Measurements from ENCODE around the gene PRDM7. TPM values are rescaled to one million over a fixed set of nuclear protein-coding genes. Genes with fewer than 3 reads are reported as not detected.

The PRDM7 gene
- total RNA-seq, 3 donors from 2014 or later, result not detected

DNA sequence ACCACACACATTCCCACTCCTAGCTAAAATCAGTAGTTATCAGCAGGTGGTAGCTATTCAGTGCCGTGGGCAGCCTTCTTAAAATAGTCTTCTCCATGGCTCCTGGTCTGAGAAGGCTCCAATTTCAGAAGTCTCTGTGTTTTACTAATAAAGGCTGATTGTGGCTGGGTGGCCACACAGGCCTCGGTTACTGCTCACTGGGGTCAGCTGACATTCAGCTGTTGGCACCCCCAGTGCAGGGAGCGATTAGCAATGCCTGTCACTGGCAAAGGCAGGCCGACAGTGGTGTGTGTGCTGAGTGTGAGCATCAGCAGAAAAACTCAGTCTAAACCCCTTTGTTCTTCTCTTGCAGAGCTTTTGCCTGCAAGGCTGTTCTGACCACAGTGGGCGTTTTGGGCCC, 41.2 kb downstream of the PRDM7 start:
- Histone ChIP-seq H3K9me3 (no peaks in the 10 kb centered on the region), H3K4me1 (ENCODE audit: low read depth) (no peaks in the 10 kb centered on the region), H3K4me3 (no peak overlapping the region), H3K36me3 (ENCODE audit: low read depth) (peaks cover 4% of the 10 kb centered on the region)
- ATAC-seq, result no peak
- intact Hi-C loops (cut with DNase I, micrococcal nuclease), result no loop called here
- DNase-seq, result no peak
- TF ChIP-seq, protein P1, sequence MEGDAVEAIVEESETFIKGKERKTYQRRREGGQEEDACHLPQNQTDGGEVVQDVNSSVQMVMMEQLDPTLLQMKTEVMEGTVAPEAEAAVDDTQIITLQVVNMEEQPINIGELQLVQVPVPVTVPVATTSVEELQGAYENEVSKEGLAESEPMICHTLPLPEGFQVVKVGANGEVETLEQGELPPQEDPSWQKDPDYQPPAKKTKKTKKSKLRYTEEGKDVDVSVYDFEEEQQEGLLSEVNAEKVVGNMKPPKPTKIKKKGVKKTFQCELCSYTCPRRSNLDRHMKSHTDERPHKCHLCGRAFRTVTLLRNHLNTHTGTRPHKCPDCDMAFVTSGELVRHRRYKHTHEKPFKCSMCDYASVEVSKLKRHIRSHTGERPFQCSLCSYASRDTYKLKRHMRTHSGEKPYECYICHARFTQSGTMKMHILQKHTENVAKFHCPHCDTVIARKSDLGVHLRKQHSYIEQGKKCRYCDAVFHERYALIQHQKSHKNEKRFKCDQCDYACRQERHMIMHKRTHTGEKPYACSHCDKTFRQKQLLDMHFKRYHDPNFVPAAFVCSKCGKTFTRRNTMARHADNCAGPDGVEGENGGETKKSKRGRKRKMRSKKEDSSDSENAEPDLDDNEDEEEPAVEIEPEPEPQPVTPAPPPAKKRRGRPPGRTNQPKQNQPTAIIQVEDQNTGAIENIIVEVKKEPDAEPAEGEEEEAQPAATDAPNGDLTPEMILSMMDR (IDR thresholded peaks at IDR 0.05), result no peak

DNA sequence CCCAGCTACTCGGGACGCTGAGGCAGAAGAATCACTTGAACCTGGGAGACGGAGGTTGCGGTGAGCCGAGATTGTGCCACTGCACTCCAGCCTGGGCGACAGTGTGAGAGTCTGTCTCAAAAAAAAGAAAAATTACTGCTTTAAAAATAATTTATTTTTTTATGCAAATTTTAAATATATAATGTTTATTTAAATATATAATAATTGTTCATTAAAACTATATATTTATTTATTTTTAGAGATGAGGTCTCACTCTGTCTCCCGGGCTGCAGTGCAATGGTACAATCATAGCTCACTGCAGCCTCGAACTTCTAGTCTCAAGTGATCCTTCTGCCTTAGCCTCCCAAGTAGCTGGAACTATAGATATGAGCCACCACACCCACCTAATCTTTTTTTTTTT, 42.6 kb downstream of the PRDM7 start:
- Histone ChIP-seq H3K4me3 (no peak overlapping the region), H3K9me3 (no peaks in the 10 kb centered on the region), H3K36me3 (ENCODE audit: low read depth) (peaks cover 4% of the 10 kb centered on the region), H3K4me1 (ENCODE audit: low read depth) (no peaks in the 10 kb centered on the region)
- DNase-seq (no peak), ATAC-seq (no peak)
- TF ChIP-seq, protein P1 (IDR thresholded peaks at IDR 0.05), result no peak
- intact Hi-C loops (cut with DNase I, micrococcal nuclease), result no loop called here

DNA sequence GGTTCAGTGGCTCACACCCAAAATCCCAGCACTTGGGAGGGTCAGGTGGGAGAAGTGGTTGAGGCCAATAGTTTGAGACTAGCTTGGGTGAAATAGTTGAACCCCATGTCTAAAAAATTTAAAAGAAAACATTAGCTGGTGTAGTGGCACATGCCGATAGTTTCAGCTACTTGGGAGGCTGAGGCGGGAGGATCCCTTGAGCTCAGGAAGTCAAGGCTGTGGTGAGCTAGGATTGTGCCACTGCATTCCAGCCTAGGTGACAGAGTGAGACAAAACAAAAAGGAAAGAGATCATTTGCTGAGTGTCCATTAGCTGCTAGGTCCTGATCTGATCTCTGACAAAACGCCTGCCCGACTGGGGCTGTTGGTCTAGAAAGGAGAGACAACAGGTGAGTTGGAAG, 43.7 kb downstream of the PRDM7 start:
- intact Hi-C loops (cut with DNase I, micrococcal nuclease), result no loop called here
- H3K9me3 ChIP-seq, result no peaks in the 10 kb centered on the region
- no peak for DNase-seq
- no peak for ATAC-seq
- peaks cover 4% of the 10 kb centered on the region for H3K36me3 ChIP-seq (ENCODE audit: low read depth)
- TF ChIP-seq, protein P1 (IDR thresholded peaks at IDR 0.05), result no peak
- no peaks in the 10 kb centered on the region for H3K4me1 ChIP-seq (ENCODE audit: low read depth)
- H3K4me3 ChIP-seq, result no peak overlapping the region

DNA sequence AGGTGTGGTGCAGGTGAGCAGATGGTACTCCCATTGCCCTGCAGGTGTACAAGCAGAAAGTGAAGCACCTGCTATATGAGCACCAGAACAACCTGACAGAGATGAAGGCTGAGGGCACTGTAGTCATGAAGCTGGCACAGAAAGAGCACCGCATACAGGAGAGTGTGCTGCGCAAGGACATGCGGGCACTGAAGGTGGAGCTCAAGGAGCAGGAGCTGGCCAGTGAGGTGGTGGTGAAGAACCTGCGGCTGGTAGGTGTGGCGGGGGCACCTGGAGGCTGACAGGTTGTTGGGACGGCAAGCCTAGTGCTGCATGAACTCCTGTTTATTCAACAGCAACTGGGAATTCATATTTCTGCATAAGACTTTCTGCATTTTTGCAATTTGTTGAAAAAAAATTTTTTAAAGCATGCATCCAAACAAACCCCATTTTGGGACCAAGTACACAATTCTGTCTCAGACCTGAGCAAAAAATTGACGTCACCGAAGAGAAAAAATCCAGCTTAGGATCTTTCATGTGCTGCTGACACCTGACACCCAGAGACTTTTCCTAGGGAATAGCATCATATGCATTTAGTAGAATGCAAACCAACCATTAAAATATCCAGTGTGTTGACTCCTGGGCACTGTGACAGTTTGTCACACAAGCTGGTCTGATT, 44.3 kb downstream of the PRDM7 start:
- no peaks in the 10 kb centered on the region for H3K9me3 ChIP-seq
- H3K4me1 ChIP-seq (ENCODE audit: low read depth), result no peaks in the 10 kb centered on the region
- H3K36me3 ChIP-seq (ENCODE audit: low read depth), result peaks cover 2% of the 10 kb centered on the region
- DNase-seq (no peak), ATAC-seq (no peak)
- intact Hi-C loops (cut with DNase I, micrococcal nuclease), result no loop called here
- H3K4me3 ChIP-seq, result no peak overlapping the region
- TF ChIP-seq, protein P1 (IDR thresholded peaks at IDR 0.05), result no peak

DNA sequence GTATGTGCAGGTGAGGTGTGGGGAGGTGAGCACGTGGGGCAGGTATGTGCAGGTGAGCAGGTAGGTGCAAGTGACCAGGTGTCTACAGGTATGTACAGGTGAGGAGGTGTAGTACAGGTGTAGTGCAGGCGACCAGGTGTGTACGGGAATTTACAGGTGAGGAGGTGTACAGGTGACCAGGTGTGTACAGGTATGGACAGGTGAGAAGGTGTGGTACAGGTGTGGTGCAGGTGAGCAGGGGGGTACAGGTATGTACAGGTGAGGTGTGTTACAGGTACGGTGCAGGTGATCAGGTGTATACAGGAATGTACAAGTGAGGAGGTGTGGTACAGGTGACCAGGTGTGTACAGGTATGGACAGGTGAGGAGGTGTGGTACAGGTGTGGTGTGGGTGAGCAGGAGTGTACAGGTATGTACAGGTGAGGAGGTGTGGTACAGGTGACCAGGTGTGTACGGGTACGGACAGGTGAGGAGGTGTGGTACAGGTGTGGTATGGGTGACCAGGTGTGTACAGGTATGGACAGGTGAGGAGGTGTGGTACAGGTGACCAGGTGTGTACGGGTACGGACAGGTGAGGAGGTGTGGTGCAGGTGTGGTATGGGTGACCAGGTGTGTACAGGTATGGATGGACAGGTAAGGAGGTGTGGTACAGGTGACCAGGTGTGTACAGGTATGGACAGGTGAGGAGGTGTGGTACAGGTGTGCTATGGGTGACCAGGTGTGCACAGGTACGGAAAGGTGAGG, 45.0 kb downstream of the PRDM7 start:
- no peaks in the 10 kb centered on the region for H3K36me3 ChIP-seq (ENCODE audit: low read depth)
- DNase-seq (no peak), ATAC-seq (peak; percentile 11)
- no peak overlapping the region for H3K4me3 ChIP-seq
- TF ChIP-seq, protein P1 (IDR thresholded peaks at IDR 0.05), result no peak
- H3K9me3 ChIP-seq, result no peaks in the 10 kb centered on the region
- intact Hi-C loops (cut with DNase I, micrococcal nuclease), result no loop called here
- H3K4me1 ChIP-seq (ENCODE audit: low read depth), result no peaks in the 10 kb centered on the region
